Psoas muscle (tissue), 8 donors: ENCODE data around the gene EEPD1. TPM values are rescaled to one million over a fixed set of nuclear protein-coding genes. Genes with fewer than 3 reads are reported as not detected.

Experiments used
- ATAC-seq, 4 donors: fragments of 200-7000 bp; cut with Tn5 transposase; one replicate each; pipeline ENCODE4 v1.9.1; 2020; ENCODE audit warnings: moderate library complexity in 3 of 4, mild to moderate bottlenecking in 2 of 4
- DNase-seq, 2 donors: peaks; one replicate each; pipeline ENCODE4 v3.0.0-alpha.2; 2020
- H3K27ac ChIP-seq: fragments of 200-600 bp; one replicate; pipeline ENCODE4 v1.8.0; 2022
- H3K27me3 ChIP-seq, 3 donors: fragments of 200-600 bp in 1 of 3; one replicate each; pipeline versions ENCODE4 v1.6.1 to v1.8.0; 2013 to 2022; ENCODE audit warnings: low read length in 2 of 3, mild to moderate bottlenecking in 2 of 3, moderate library complexity in 1 of 3; ENCODE audit not compliant: insufficient read depth in 3 of 3
- H3K36me3 ChIP-seq, 2 donors: fragments of 200-600 bp in 1 of 2; one replicate each; pipeline versions ENCODE4 v1.6.1 to v1.8.0; 2013 to 2022; ENCODE audit warnings: low read depth in 1 of 2, mild to moderate bottlenecking in 1 of 2, moderate library complexity in 1 of 2; ENCODE audit not compliant: insufficient read depth in 1 of 2
- H3K4me1 ChIP-seq: fragments of 200-600 bp; one replicate; pipeline ENCODE4 v1.8.0; 2022
- H3K4me3 ChIP-seq: fragments of 200-600 bp; one replicate; pipeline ENCODE4 v1.8.0; 2022; ENCODE audit warnings: mild to moderate bottlenecking
- H3K9me3 ChIP-seq: fragments of 200-600 bp; one replicate; pipeline ENCODE4 v1.8.0; 2022
- CTCF ChIP-seq: fragments of 200-600 bp; IDR thresholded peaks from one replicate; pipeline ENCODE4 v1.8.0; 2022; ENCODE audit warnings: antibody characterized with exemption
- WGBS, 3 donors: extraction: QIAGEN DNeasy Blood & Tissue Kit; methylation state at CpG; one replicate each; pipeline versions ENCODE4 v1.1.6 to v1.1.7; 2013; 5-methylcytosine and 5-hydroxymethylcytosine counted together
- intact Hi-C, 2 donors: fragments of 100-400 bp; cut with DNase I; formaldehyde crosslinking; loops; one replicate each; pipeline versions ENCODE4 v1.11.0 to v1.14.2; 2022
- polyA plus RNA-seq, 3 donors: library from polyadenylated mRNA; stranded (reverse); fragments of 200-250 nt; gene quantifications; one replicate each; pipeline ENCODE4 v1.2.3, GENCODE V29; 2013
- total RNA-seq, 4 donors: library from RNA; stranded (reverse); fragmentation: NEBNext Ultra II Directional in 2 of 4; extraction: Animal tissue kit (Norgen Biotek cat#: 25700) in 2 of 4; gene quantifications; one replicate each; pipeline versions ENCODE4 v1.2.1 to v1.2.4, GENCODE V29; 2021 to 2023
- donor health status: healthy with polysubstance abuse.
- donor health status: DM: no; HTN: no; CAD: no; lungs with moderate emphysema.
- donor health status: Bipolar disorder and iron deficiency.
- donor health status: healthy.
- donor health status: DM: yes; HTN: yes; CAD: no.
- donor health status: DM: no; HTN: no; CAD: no.
- donor health status: DM: no; HTN: no; CAD: no.
- donor health status: DM: yes; HTN: yes; CAD: no.

Gene EEPD1
- total and polyA plus RNA-seq, 7 donors = 7.3 to 61.2 (median 45.5) TPM

GRCh38 chr7:36286688-36287087 lies 133.6 kb downstream of the EEPD1 start:
- 49 to 75% (median 60%) methylated on average over 4 of the region's 4 CpGs for WGBS, 3 donors

GRCh38 chr7:36287371-36288241 lies 134.6 kb downstream of the EEPD1 start:
- Histone ChIP-seq H3K27me3 (no peaks in the 10 kb centered on the region), H3K36me3 (peaks cover 0 to 8% of the 10 kb centered on the region in 2 donors), H3K27ac (peak overlapping the region; percentile 77), H3K9me3 (no peaks in the 10 kb centered on the region), H3K4me1 (peaks cover 85% of the 10 kb centered on the region), H3K4me3 (no peak overlapping the region)
- WGBS, 3 donors = 30 to 40% (median 38%) methylated on average over 19 of the region's 19 CpGs
- intact Hi-C loops = loop anchor here in 1 of 2 donors (5.0 kb wide), 1 partner anchor 130 kb away; no protein-coding TSS in a partner anchor
- ATAC-seq (peak; percentile 34 to 49 (median 42)), DNase-seq (peak; percentile 48 to 77)
- TF ChIP-seq CTCF = no peak

More at GRCh38 chr7:36286688-36287087, 133.6 kb downstream of the EEPD1 start:
- H3K9me3 ChIP-seq = no peaks in the 10 kb centered on the region
- H3K36me3 ChIP-seq = peaks cover 0 to 8% of the 10 kb centered on the region in 2 donors
- no peak overlapping the region for H3K4me3 ChIP-seq
- H3K27me3 ChIP-seq = no peaks in the 10 kb centered on the region
- H3K27ac ChIP-seq = peak overlapping the region; percentile 77
- no peak for ATAC-seq
- H3K4me1 ChIP-seq = peaks cover 85% of the 10 kb centered on the region
- no peak for DNase-seq
- TF ChIP-seq CTCF = no peak
- intact Hi-C loops = loop anchor here in 1 of 2 donors (5.0 kb wide), 1 partner anchor 129 kb away; no protein-coding TSS in a partner anchor

GRCh38 chr7:36288501-36288900 lies 135.4 kb downstream of the EEPD1 start:
- Histone ChIP-seq H3K4me3 (no peak overlapping the region), H3K36me3 (peaks cover 0 to 8% of the 10 kb centered on the region in 2 donors), H3K27ac (peak overlapping the region; percentile 77), H3K9me3 (no peaks in the 10 kb centered on the region), H3K27me3 (no peaks in the 10 kb centered on the region), H3K4me1 (peaks cover 83% of the 10 kb centered on the region)
- intact Hi-C loops = loop anchor here in 1 of 2 donors (5.0 kb wide), 1 partner anchor 131 kb away; no protein-coding TSS in a partner anchor
- WGBS, 3 donors = 97 to 100% (median 100%) methylated on average over 5 of the region's 5 CpGs
- no peak for ATAC-seq
- no peak for DNase-seq
- no peak for TF ChIP-seq CTCF

GRCh38 chr7:36289833-36290661 lies 137.0 kb downstream of the EEPD1 start:
- 26 to 62% (median 45%) methylated on average over 7 of the region's 7 CpGs for WGBS, 3 donors
- TF ChIP-seq CTCF = no peak
- DNase-seq (peak in 1 of 2 donors; percentile 41), ATAC-seq (peak; percentile 69 to 85 (median 84))
- H3K27ac ChIP-seq = peak overlapping the region; percentile 77
- intact Hi-C loops = loop anchor here (2.0 to 10.0 kb wide), 4 partner anchors 133 to 595 kb away; partner anchors contain the start of gene HERPUD2 (in 1 of the 2)
- H3K4me3 ChIP-seq = no peak overlapping the region
- peaks cover 68% of the 10 kb centered on the region for H3K4me1 ChIP-seq
- H3K36me3 ChIP-seq = peaks cover 0 to 8% of the 10 kb centered on the region in 2 donors
- no peaks in the 10 kb centered on the region for H3K9me3 ChIP-seq
- H3K27me3 ChIP-seq = no peaks in the 10 kb centered on the region
